GM12892 (cell line): Measurements from ENCODE around the gene CXCL9. TPM values are rescaled to one million over a fixed set of nuclear protein-coding genes. Genes with fewer than 3 reads are reported as not detected.
"Not testable (repeated sequence)": the region's sequence is repeated elsewhere in the genome, so short reads cannot be mapped to it uniquely, and the experiment has no call there.

Source experiments
- DNase-seq: peaks from one replicate; pipeline ENCODE4 v3.0.0; 2011; ENCODE audit not compliant: insufficient read length
- FAIRE-seq: peaks from 2 replicates; lab custom pipeline; 2011; peaks lifted over from hg19 to GRCh38; lab: Jason Lieb, UNC
- POLR2A ChIP-seq: IDR thresholded peaks from 2 replicates; pipeline ENCODE4 v1.6.1; 2011; ENCODE audit warnings: low read depth, low read length, control low read depth
- POLR2AphosphoS5 ChIP-seq: IDR thresholded peaks from 2 replicates; pipeline ENCODE4 v1.6.1; 2011; ENCODE audit warnings: low read depth, low read length, control low read depth
- TAF1 ChIP-seq: IDR thresholded peaks from 2 replicates; pipeline ENCODE4 v1.6.1; 2011; ENCODE audit warnings: low read depth, mild to moderate bottlenecking, control low read depth, low read length, borderline replicate concordance
- polyA plus RNA-seq: library from polyadenylated mRNA; unstranded; fragments of >200 nt; gene quantifications from one replicate; pipeline ENCODE4 v1.2.1, GENCODE V29; 2012; ENCODE audit warnings: missing spikeins, inconsistent platforms; ENCODE audit not compliant: missing spikeins

CXCL9 gene
- polyA plus RNA-seq = 0.64 TPM

- no peak for TF ChIP-seq TAF1
- TF ChIP-seq POLR2AphosphoS5 = no peak
- no peak for TF ChIP-seq POLR2A
- no peak for FAIRE-seq
- no peak for DNase-seq
These were observed at the start of gene CXCL9 for GRCh38 chr4:76007089-76007862. Gene CXCL9, minus strand, starts transcription at chr4:76007509. Its CDS starts 60 bp downstream, at chr4:76007449.

- DNase-seq (no peak), FAIRE-seq (no peak)
- TF ChIP-seq POLR2AphosphoS5 = no peak
- TF ChIP-seq TAF1 = no peak
- TF ChIP-seq POLR2A = no peak
These were observed 48.1 kb upstream of the CXCL9 start for GRCh38 chr4:76055421-76055820.

- DNase-seq = peak; percentile 29
- peak; percentile 90 for FAIRE-seq
- TF ChIP-seq POLR2AphosphoS5 (no peak), TAF1 (no peak), POLR2A (no peak)
These were observed 47.7 kb upstream of the CXCL9 start for GRCh38 chr4:76055016-76055415.

GRCh38 chr4:76053730-76054129 is 46.4 kb upstream of the CXCL9 start:
- TF ChIP-seq POLR2A (no peak), TAF1 (no peak), POLR2AphosphoS5 (no peak)
- DNase-seq = no peak
- peak; percentile 30 for FAIRE-seq

- not testable (repeated sequence) for FAIRE-seq, DNase-seq
These were observed 43.3 kb upstream of the CXCL9 start for GRCh38 chr4:76050560-76051050.

- not testable (repeated sequence) for FAIRE-seq, DNase-seq
These were observed 42.6 kb upstream of the CXCL9 start for GRCh38 chr4:76049860-76050416.

- not testable (repeated sequence) for FAIRE-seq, DNase-seq
These were observed 37.4 kb upstream of the CXCL9 start for GRCh38 chr4:76044686-76045085.

GRCh38 chr4:76043306-76043705 is 36.0 kb upstream of the CXCL9 start:
- FAIRE-seq, DNase-seq: not testable (repeated sequence)

- FAIRE-seq, DNase-seq: not testable (repeated sequence)
These were observed 35.1 kb upstream of the CXCL9 start for GRCh38 chr4:76042241-76042998.

GRCh38 chr4:76036855-76037254 is 29.5 kb upstream of the CXCL9 start:
- TF ChIP-seq POLR2A (no peak), POLR2AphosphoS5 (no peak), TAF1 (no peak)
- FAIRE-seq (no peak), DNase-seq (no peak)

- TF ChIP-seq POLR2AphosphoS5 (no peak), POLR2A (no peak)
- DNase-seq (no peak), FAIRE-seq (no peak)
These were observed 28.6 kb upstream of the CXCL9 start, which contains the start of gene CXCL11 for GRCh38 chr4:76035799-76036380. Gene CXCL11, minus strand, starts transcription at chr4:76036070. Its CDS starts 83 bp downstream, at chr4:76035987.

- no peak for DNase-seq
- FAIRE-seq = no peak
- TF ChIP-seq POLR2A (no peak), POLR2AphosphoS5 (no peak), TAF1 (no peak)
These were observed 27.8 kb upstream of the CXCL9 start for GRCh38 chr4:76035141-76035540.
